WTC11 (cell line): Measurements from ENCODE around the gene PLEKHH3. TPM values are rescaled to one million over a fixed set of nuclear protein-coding genes. Genes with fewer than 3 reads are reported as not detected.

Source experiments
- ATAC-seq: fragments of 200-7000 bp; cut with Tn5 transposase; 2 replicates; pipeline ENCODE4 v1.10.0; 2021; ENCODE audit warnings: mild to moderate bottlenecking, moderate library complexity
- CTCF ChIA-PET: fragments of 300-600 bp; sonication (Branson Sonifier 250); formaldehyde crosslinking; loops from one replicate; lab custom pipeline; 2021; ENCODE audit warnings: antibody characterized with exemption; lab: Charles Lee
- POLR2A ChIA-PET: fragments of 350-600 bp; sonication (Branson Sonifier 250); formaldehyde crosslinking; loops from one replicate; lab custom pipeline; 2021; ENCODE audit warnings: antibody characterized with exemption; lab: Charles Lee
- DNase-seq: peaks from one replicate; pipeline ENCODE4 v3.0.0; 2021; ENCODE audit warnings: low spot score
- H3K27ac Mint-ChIP-seq: 2 replicates; pipeline ENCODE4 v1.8.0; 2021; ENCODE audit warnings: mixed read lengths
- H3K27me3 Mint-ChIP-seq: 2 replicates; pipeline ENCODE4 v1.8.0; 2021; ENCODE audit warnings: low read depth, mild to moderate bottlenecking, moderate library complexity, mixed read lengths
- H3K36me3 Mint-ChIP-seq: 2 replicates; pipeline ENCODE4 v1.8.0; 2021; ENCODE audit warnings: mixed read lengths
- H3K4me1 Mint-ChIP-seq: 2 replicates; pipeline ENCODE4 v1.8.0; 2022; ENCODE audit warnings: mixed read lengths
- H3K4me3 Mint-ChIP-seq: 2 replicates; pipeline ENCODE4 v1.8.0; 2021; ENCODE audit warnings: mild to moderate bottlenecking, moderate library complexity, mixed read lengths
- H3K9me3 Mint-ChIP-seq: 2 replicates; pipeline ENCODE4 v1.8.0; 2021; ENCODE audit warnings: mixed read lengths
- AR ChIP-seq: fragments of 250-450 bp; sonication (Bioruptor Pico); IDR thresholded peaks from 2 replicates; pipeline ENCODE4 v1.9.0; 2021; ENCODE audit warnings: mild to moderate bottlenecking
- CBFB ChIP-seq: sonication (generic); formaldehyde crosslinking; IDR thresholded peaks from 2 replicates; pipeline ENCODE4 v1.8.1; 2022; ENCODE audit warnings: mild to moderate bottlenecking, low read depth, missing genetic modification reagents
- CREM ChIP-seq: sonication (generic); formaldehyde crosslinking; IDR thresholded peaks from 2 replicates; pipeline ENCODE4 v1.8.1; 2022; ENCODE audit warnings: mild to moderate bottlenecking, missing genetic modification reagents, moderate library complexity
- EMX1 ChIP-seq: fragments of 250-450 bp; sonication (Bioruptor Pico); IDR thresholded peaks from 2 replicates; pipeline ENCODE4 v1.8.0; 2021; ENCODE audit warnings: mild to moderate bottlenecking
- ESRRA ChIP-seq: sonication (generic); formaldehyde crosslinking; IDR thresholded peaks from 2 replicates; pipeline ENCODE4 v1.8.1; 2022; ENCODE audit warnings: mild to moderate bottlenecking, missing genetic modification reagents, borderline replicate concordance
- FOXK1 ChIP-seq: sonication (generic); formaldehyde crosslinking; IDR thresholded peaks from 2 replicates; pipeline ENCODE4 v1.8.0; 2022; ENCODE audit warnings: mild to moderate bottlenecking, moderate library complexity, missing genetic modification reagents
- FOXP4 ChIP-seq: sonication (generic); formaldehyde crosslinking; IDR thresholded peaks from 2 replicates; pipeline ENCODE4 v1.8.0; 2022; ENCODE audit warnings: mild to moderate bottlenecking, missing genetic modification reagents
- GABPB1 ChIP-seq: sonication (generic); formaldehyde crosslinking; IDR thresholded peaks from 2 replicates; pipeline ENCODE4 v1.8.1; 2023; ENCODE audit warnings: mild to moderate bottlenecking, missing genetic modification reagents
- HMGA2 ChIP-seq: fragments of 250-450 bp; sonication (Bioruptor Pico); IDR thresholded peaks from 2 replicates; pipeline ENCODE4 v1.4.0; 2021; ENCODE audit warnings: mild to moderate bottlenecking, moderate library complexity
- MXD4 ChIP-seq: fragments of 250-450 bp; sonication (Bioruptor Pico); IDR thresholded peaks from 2 replicates; pipeline ENCODE4 v1.8.0; 2021; ENCODE audit warnings: mild to moderate bottlenecking, moderate library complexity, borderline replicate concordance
- NFYB ChIP-seq: sonication (generic); formaldehyde crosslinking; conservative IDR thresholded peaks from 2 replicates; pipeline ENCODE4 v1.8.0; 2022; ENCODE audit warnings: low read depth, missing genetic modification reagents
- NR3C1 ChIP-seq: sonication (generic); formaldehyde crosslinking; conservative IDR thresholded peaks from 2 replicates; pipeline ENCODE4 v1.8.1; 2023; ENCODE audit warnings: low read depth, mild to moderate bottlenecking, missing genetic modification reagents
- PRDM15 ChIP-seq: sonication (generic); formaldehyde crosslinking; IDR thresholded peaks from 2 replicates; pipeline ENCODE4 v1.8.0; 2022; ENCODE audit warnings: missing genetic modification reagents
- PRRX2 ChIP-seq: fragments of 250-450 bp; sonication (Bioruptor Pico); IDR thresholded peaks from 2 replicates; pipeline ENCODE4 v1.8.0; 2021; ENCODE audit warnings: mild to moderate bottlenecking
- SMAD3 ChIP-seq: sonication (generic); formaldehyde crosslinking; IDR thresholded peaks from 2 replicates; pipeline ENCODE4 v1.8.0; 2022; ENCODE audit warnings: missing genetic modification reagents, mild to moderate bottlenecking, borderline replicate concordance
- STAT6 ChIP-seq: sonication (generic); formaldehyde crosslinking; conservative IDR thresholded peaks from 2 replicates; pipeline ENCODE4 v1.8.1; 2023; ENCODE audit warnings: mild to moderate bottlenecking, low read depth, missing genetic modification reagents, moderate library complexity
- TEAD1 ChIP-seq: sonication (generic); formaldehyde crosslinking; IDR thresholded peaks from 2 replicates; pipeline ENCODE4 v1.8.0; 2022; ENCODE audit warnings: mild to moderate bottlenecking, missing genetic modification reagents
- ZNF121 ChIP-seq: sonication (generic); formaldehyde crosslinking; IDR thresholded peaks from 2 replicates; pipeline ENCODE4 v1.8.0; 2023; ENCODE audit warnings: missing genetic modification reagents
- ZNF263 ChIP-seq: sonication (generic); formaldehyde crosslinking; IDR thresholded peaks from 2 replicates; pipeline ENCODE4 v1.8.1; 2022; ENCODE audit warnings: low read depth, mild to moderate bottlenecking, moderate library complexity, missing genetic modification reagents
- ZNF281 ChIP-seq: sonication (generic); formaldehyde crosslinking; IDR thresholded peaks from 2 replicates; pipeline ENCODE4 v1.8.0; 2023; ENCODE audit warnings: mild to moderate bottlenecking, missing genetic modification reagents
- ZNF425 ChIP-seq: fragments of 250-450 bp; sonication (Bioruptor Pico); conservative IDR thresholded peaks from 2 replicates; pipeline ENCODE4 v1.9.0; 2021; ENCODE audit warnings: mild to moderate bottlenecking
- ZNF671 ChIP-seq: fragments of 250-450 bp; sonication (Bioruptor Pico); IDR thresholded peaks from 2 replicates; pipeline ENCODE4 v1.8.0; 2021; ENCODE audit warnings: mild to moderate bottlenecking
- total RNA-seq: library from RNA; stranded (reverse); gene quantifications from 3 replicates; pipeline ENCODE4 v1.2.3, GENCODE V29; 2021

PLEKHH3 gene
- total RNA-seq, 1 experiment from 2014 or later, result 40.2 TPM

GRCh38 chr17:42675965-42676423 lies 800 bp downstream of the PLEKHH3 start:
- no peaks in the 10 kb centered on the region for H3K9me3 Mint-ChIP-seq
- peak overlapping the region; percentile 79 for H3K4me3 Mint-ChIP-seq
- DNase-seq, result peak; percentile 49
- no peak for ATAC-seq
- H3K27ac Mint-ChIP-seq, result no peak overlapping the region
- POLR2A ChIA-PET, result interaction anchor here (0.6 to 2.3 kb wide), 5 partner anchors 17 to 160 kb away, joined by 4 to 8 read pairs (median 5); partner anchors contain the start of genes PSMC3IP, RETREG3, TUBG1 and TUBG2
- peaks cover 5% of the 10 kb centered on the region for H3K27me3 Mint-ChIP-seq
- peaks cover 39% of the 10 kb centered on the region for H3K4me1 Mint-ChIP-seq
- CTCF ChIA-PET, result interaction anchor here (0.6 to 6.5 kb wide), 9 partner anchors 17 to 127 kb away, joined by 3 to 122 read pairs (median 5); partner anchors contain the start of genes CNTD1, COA3, PSMC3IP and RETREG3
- peaks cover 3% of the 10 kb centered on the region; the same call in 1 of the 2 replicates for H3K36me3 Mint-ChIP-seq
- 0 out of 2 replicates have a peak, but pooled peaks have one; percentile 47 for TF ChIP-seq SMAD3 (CRISPR knock-in tag)
- no peak for TF ChIP-seq CREM (CRISPR knock-in tag)
- no peak for TF ChIP-seq GABPB1
- no peak for TF ChIP-seq ESRRA (CRISPR knock-in tag)
- TF ChIP-seq HMGA2 (CRISPR knock-in tag), result no peak
- TF ChIP-seq NR3C1 (CRISPR knock-in tag), result no peak
- no peak for TF ChIP-seq MXD4
- TF ChIP-seq STAT6 (CRISPR knock-in tag), result no peak
- TF ChIP-seq PRRX2 (CRISPR knock-in tag), result no peak
- 0 out of 2 replicates have a peak, but pooled peaks have one; percentile 12 for TF ChIP-seq FOXK1 (CRISPR knock-in tag)
- TF ChIP-seq PRDM15 (CRISPR knock-in tag), result no peak
- 0 out of 2 replicates have a peak, but pooled peaks have one; percentile 34 for TF ChIP-seq ZNF281 (CRISPR knock-in tag)
- TF ChIP-seq FOXP4, result 0 out of 2 replicates have a peak, but pooled peaks have one; percentile 30
- TF ChIP-seq CBFB (CRISPR knock-in tag), result no peak
- TF ChIP-seq ZNF671 (CRISPR knock-in tag), result no peak
- no peak for TF ChIP-seq ZNF425 (CRISPR knock-in tag)
- TF ChIP-seq TEAD1 (CRISPR knock-in tag), result peak; percentile 13; the same call in 1 of the 2 replicates
- no peak for TF ChIP-seq AR (CRISPR knock-in tag)
- peak; percentile 60 for TF ChIP-seq ZNF263 (CRISPR knock-in tag)
- TF ChIP-seq EMX1, result no peak
- no peak for TF ChIP-seq ZNF121 (CRISPR knock-in tag)
- 0 out of 2 replicates have a peak, but pooled peaks have one; percentile 16 for TF ChIP-seq NFYB (CRISPR knock-in tag)
